Progenitor cell of endocrine pancreas (in vitro differentiated cells): ENCODE data around the gene TANC1. TPM values are rescaled to one million over a fixed set of nuclear protein-coding genes. Genes with fewer than 3 reads are reported as not detected.

Experiments
- DNase-seq: peaks from one replicate; pipeline ENCODE4 v3.0.0; 2021; ENCODE audit warnings: low spot score; ENCODE audit not compliant: unreplicated experiment
- H3K27ac Mint-ChIP-seq: 2 replicates; pipeline ENCODE4 v1.8.0; 2021; ENCODE audit warnings: mild to moderate bottlenecking, moderate library complexity, mixed read lengths
- H3K27me3 Mint-ChIP-seq: 2 replicates; pipeline ENCODE4 v1.8.0; 2021; ENCODE audit warnings: mixed read lengths
- H3K36me3 Mint-ChIP-seq: 2 replicates; pipeline ENCODE4 v1.8.0; 2022; ENCODE audit warnings: mixed read lengths; ENCODE audit not compliant: insufficient read depth
- H3K4me1 Mint-ChIP-seq: 2 replicates; pipeline ENCODE4 v1.8.0; 2021; ENCODE audit warnings: low read depth, mixed read lengths
- H3K4me3 Mint-ChIP-seq: 2 replicates; pipeline ENCODE4 v1.8.0; 2021; ENCODE audit warnings: low read depth, mild to moderate bottlenecking, moderate library complexity, mixed read lengths
- H3K9me3 Mint-ChIP-seq: 2 replicates; pipeline ENCODE4 v1.8.0; 2021; ENCODE audit warnings: low read depth, mixed read lengths
- CTCF ChIP-seq: fragments of 200-600 bp; sonication (generic); IDR thresholded peaks from one replicate; pipeline ENCODE4 v1.5.0; 2021; ENCODE audit warnings: antibody characterized with exemption, mild to moderate bottlenecking; ENCODE audit not compliant: unreplicated experiment
- total RNA-seq: library from RNA; stranded (reverse); gene quantifications from 2 replicates; pipeline ENCODE4 v1.2.1, GENCODE V29; 2021

The TANC1 gene
- total RNA-seq, 1 donor from 2014 or later, result 29.8 TPM

- TF ChIP-seq CTCF, result no peak
- Mint-ChIP-seq H3K9me3 (peaks cover 3% of the 10 kb centered on the region), H3K27me3 (no peaks in the 10 kb centered on the region), H3K36me3 (peaks cover 6% of the 10 kb centered on the region), H3K27ac (no peak overlapping the region), H3K4me3 (no peak overlapping the region), H3K4me1 (peaks cover 33% of the 10 kb centered on the region)
- DNase-seq, result no peak
These were observed 179.2 kb downstream of the TANC1 start for GRCh38 chr2:159147690-159148089.

- TF ChIP-seq CTCF, result no peak
- Mint-ChIP-seq H3K27ac (no peak overlapping the region), H3K9me3 (peaks cover 2% of the 10 kb centered on the region), H3K27me3 (no peaks in the 10 kb centered on the region), H3K4me1 (peaks cover 36% of the 10 kb centered on the region), H3K4me3 (no peak overlapping the region), H3K36me3 (peaks cover 6% of the 10 kb centered on the region)
- no peak for DNase-seq
These were observed 180.5 kb downstream of the TANC1 start for GRCh38 chr2:159148901-159149300.

GRCh38 chr2:159149747-159150146 lies 181.3 kb downstream of the TANC1 start:
- H3K36me3 Mint-ChIP-seq, result peaks cover 6% of the 10 kb centered on the region
- H3K27me3 Mint-ChIP-seq, result no peaks in the 10 kb centered on the region

GRCh38 chr2:159150280-159150746 lies 181.9 kb downstream of the TANC1 start:
- TF ChIP-seq CTCF, result no peak
- peaks cover 6% of the 10 kb centered on the region for H3K36me3 Mint-ChIP-seq
- peaks cover 35% of the 10 kb centered on the region for H3K4me1 Mint-ChIP-seq

More at GRCh38 chr2:159149747-159150146, 181.3 kb downstream of the TANC1 start:
- Mint-ChIP-seq H3K27ac (no peak overlapping the region), H3K4me1 (peaks cover 36% of the 10 kb centered on the region), H3K4me3 (no peak overlapping the region), H3K9me3 (no peaks in the 10 kb centered on the region)
- no peak for TF ChIP-seq CTCF
- no peak for DNase-seq

GRCh38 chr2:159151198-159152127 lies 183.0 kb downstream of the TANC1 start:
- Mint-ChIP-seq H3K4me1 (peaks cover 36% of the 10 kb centered on the region), H3K36me3 (peaks cover 6% of the 10 kb centered on the region), H3K9me3 (no peaks in the 10 kb centered on the region), H3K27ac (peak overlapping the region; percentile 55), H3K4me3 (no peak overlapping the region), H3K27me3 (no peaks in the 10 kb centered on the region)
- DNase-seq, result no peak
- no peak for TF ChIP-seq CTCF

More at GRCh38 chr2:159150280-159150746, 181.9 kb downstream of the TANC1 start:
- H3K4me3 Mint-ChIP-seq, result no peak overlapping the region
- no peaks in the 10 kb centered on the region for H3K9me3 Mint-ChIP-seq
- DNase-seq, result no peak
- H3K27me3 Mint-ChIP-seq, result no peaks in the 10 kb centered on the region
- no peak overlapping the region for H3K27ac Mint-ChIP-seq
